B cell (primary cell): ENCODE measurements around the gene AMELX. TPM values are rescaled to one million over a fixed set of nuclear protein-coding genes. Genes with fewer than 3 reads are reported as not detected.

Source experiments
- ATAC-seq: fragments of 200-7000 bp; cut with Tn5 transposase; one replicate; pipeline ENCODE4 v1.10.0; 2021; ENCODE audit warnings: low read depth, mild to moderate bottlenecking, moderate number of reproducible peaks, moderate library complexity
- CTCF ChIA-PET: fragments of 350-600 bp; sonication (Branson Sonifier 250); formaldehyde crosslinking; loops from one replicate; lab custom pipeline; 2021; ENCODE audit warnings: antibody characterized with exemption, inconsistent platforms; lab: Charles Lee
- POLR2A ChIA-PET: fragments of 350-600 bp; sonication (Branson Sonifier 250); formaldehyde crosslinking; loops from one replicate; lab custom pipeline; 2021; ENCODE audit warnings: antibody characterized with exemption; lab: Charles Lee
- DNase-seq: peaks from one replicate; pipeline ENCODE4 v3.0.0; 2013
- H2AFZ ChIP-seq: 2 replicates; pipeline ENCODE4 v1.6.1; 2012; ENCODE audit warnings: mild to moderate bottlenecking, low read depth, low read length; ENCODE audit not compliant: insufficient read depth, poor library complexity, severe bottlenecking
- H3K27ac ChIP-seq, 2 donors: 1 replicate in 1 of 2; 2 replicates in 1 of 2; pipeline ENCODE4 v1.5.1; 2012 to 2013; ENCODE audit warnings: low read length in 2 of 2, mild to moderate bottlenecking in 2 of 2, moderate library complexity in 1 of 2
- H3K27me3 ChIP-seq, 4 experiments: fragments of 200-600 bp in 1 of 4; sonication (generic) in 1 of 4; replicated peaks in 1 of 4; 1 replicate in 2 of 4; 2 replicates in 2 of 4; pipeline versions ENCODE4 v1.6.1 to v1.7.0; 2013 to 2016; ENCODE audit warnings: low read length in 3 of 4, mild to moderate bottlenecking in 2 of 4, mixed read lengths in 1 of 4, moderate library complexity in 1 of 4; ENCODE audit not compliant: insufficient read depth in 4 of 4, control insufficient read depth in 3 of 4; ENCODE audit errors: control extremely low read depth in 1 of 4
- H3K36me3 ChIP-seq, 2 experiments: replicated peaks in 1 of 2; 1 replicate in 1 of 2; 2 replicates in 1 of 2; pipeline versions ENCODE4 v1.6.1 to v1.7.1; 2013; ENCODE audit warnings: low read length in 1 of 2; ENCODE audit not compliant: insufficient read depth in 2 of 2, control insufficient read depth in 1 of 2; ENCODE audit errors: control extremely low read depth in 1 of 2, extremely low read depth in 1 of 2
- H3K4me1 ChIP-seq, 2 donors: fragments of 200-600 bp in 1 of 2; sonication (generic) in 1 of 2; 1 replicate in 1 of 2; 2 replicates in 1 of 2; pipeline versions ENCODE4 v1.5.1 to v1.6.1; 2013 to 2017; ENCODE audit warnings: low read length in 2 of 2; ENCODE audit not compliant: control insufficient read depth in 2 of 2, insufficient read depth in 2 of 2
- H3K4me2 ChIP-seq: replicated peaks from 2 replicates; pipeline ENCODE3; 2012; ENCODE audit warnings: mild to moderate bottlenecking, low read depth, low read length; ENCODE audit not compliant: poor library complexity, severe bottlenecking
- H3K4me3 ChIP-seq, 5 experiments: fragments of 200-600 bp in 1 of 5; sonication (generic) in 1 of 5; 1 replicate in 3 of 5; 2 replicates in 2 of 5; pipeline versions ENCODE4 v1.5.1 to v1.7.0; 2011 to 2016; ENCODE audit warnings: low read length in 4 of 5, mild to moderate bottlenecking in 4 of 5, low read depth in 2 of 5, control low read depth in 1 of 5, moderate library complexity in 1 of 5; ENCODE audit not compliant: insufficient read depth in 1 of 5; ENCODE audit errors: control extremely low read depth in 1 of 5, extremely low read depth in 1 of 5
- H3K79me2 ChIP-seq: fragments of 200-600 bp; sonication (generic); one replicate; pipeline ENCODE4 v1.6.0; 2016; ENCODE audit warnings: low read length; ENCODE audit not compliant: control insufficient read depth, insufficient read depth
- H3K9ac ChIP-seq: fragments of 200-600 bp; sonication (generic); 2 replicates; pipeline ENCODE4 v1.6.1; 2017; ENCODE audit warnings: mild to moderate bottlenecking, low read length, moderate library complexity
- H3K9me3 ChIP-seq, 3 donors: one replicate each; pipeline versions ENCODE4 v1.6.1 to v1.7.1; 2013; ENCODE audit warnings: low read length in 2 of 3; ENCODE audit not compliant: control insufficient read depth in 2 of 3, insufficient read depth in 1 of 3; ENCODE audit errors: control extremely low read depth in 1 of 3
- H4K20me1 ChIP-seq: 2 replicates; pipeline ENCODE4 v1.6.0; 2012; ENCODE audit warnings: mild to moderate bottlenecking, low read length; ENCODE audit not compliant: insufficient read depth, control insufficient read depth, poor library complexity, severe bottlenecking
- H3K27ac Mint-ChIP-seq: one replicate; pipeline ENCODE4 v1.8.0; 2021; ENCODE audit warnings: mixed read lengths
- H3K27me3 Mint-ChIP-seq: one replicate; pipeline ENCODE4 v1.8.0; 2021; ENCODE audit warnings: mixed read lengths
- H3K4me1 Mint-ChIP-seq: one replicate; pipeline ENCODE4 v1.8.0; 2021; ENCODE audit warnings: mixed read lengths
- H3K4me3 Mint-ChIP-seq: one replicate; pipeline ENCODE4 v1.8.0; 2021; ENCODE audit warnings: mixed read lengths
- H3K9me3 Mint-ChIP-seq: one replicate; pipeline ENCODE4 v1.8.0; 2022; ENCODE audit warnings: mixed read lengths; ENCODE audit not compliant: insufficient read depth
- EZH2 ChIP-seq: IDR thresholded peaks from 2 replicates; pipeline ENCODE4 v1.6.1; 2012; ENCODE audit warnings: borderline replicate concordance, low read depth, mild to moderate bottlenecking, moderate library complexity, low read length; ENCODE audit not compliant: insufficient read depth, poor library complexity, severe bottlenecking
- WGBS: methylation state at CpG from one replicate; pipeline ENCODE4 v1.1.5; 2013; ENCODE audit warnings: missing lambda C conversion rate; ENCODE audit not compliant: insufficient coverage; 5-methylcytosine and 5-hydroxymethylcytosine counted together
- intact Hi-C: fragments of 100-400 bp; cut with micrococcal nuclease; formaldehyde crosslinking; loops from one replicate; pipeline ENCODE4 v1.10.0; 2022
- polyA plus RNA-seq: library from polyadenylated mRNA; depleted of rRNA; stranded (reverse); fragments of >200 nt; gene quantifications from 2 replicates; pipeline ENCODE4 v1.2.3, GENCODE V29; 2012
- total RNA-seq, 2 donors: library from RNA; stranded (reverse); fragments of 120-200 nt in 1 of 2; gene quantifications; 1 replicate in 1 of 2; 2 replicates in 1 of 2; pipeline versions ENCODE4 v1.2.3 to v1.2.4, GENCODE V29; 2013 to 2022
- TF ChIP-seq, protein P1 (sequence below): fragments of 200-600 bp; IDR thresholded peaks from one replicate; pipeline ENCODE4 v1.8.0; 2022; ENCODE audit warnings: antibody characterized with exemption, mild to moderate bottlenecking

The AMELX gene
- total and polyA plus RNA-seq, 2 donors (not counting 1 experiment from before 2014, with no cell fraction given) = not detected

DNA sequence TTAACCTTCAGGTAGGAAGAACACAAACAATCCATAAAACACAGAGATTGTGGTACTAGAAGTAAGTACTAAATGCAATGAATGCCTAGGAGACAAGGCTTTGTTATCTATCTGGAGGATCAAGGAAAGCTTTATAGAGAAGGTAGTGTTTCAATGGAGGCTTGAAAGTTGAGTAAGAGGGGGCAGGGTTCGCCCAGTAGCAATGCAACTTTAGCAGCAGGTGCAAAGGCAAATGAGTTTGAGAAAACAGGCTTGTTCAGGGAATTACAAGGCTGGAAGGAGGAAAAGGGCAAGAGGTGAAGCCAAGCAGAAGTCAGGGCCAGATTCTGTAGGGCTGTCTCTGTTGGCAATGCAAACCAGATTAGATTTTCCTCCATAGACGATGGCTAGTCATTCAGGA, 35.5 kb upstream of the AMELX start:
- no peak overlapping the region for H3K27ac Mint-ChIP-seq
- peaks cover 3% of the 10 kb centered on the region for H3K4me1 Mint-ChIP-seq
- Histone ChIP-seq H4K20me1 (no peaks in the 10 kb centered on the region), H3K9ac (no peak overlapping the region), H3K4me1 (no peaks in the 10 kb centered on the region), H3K4me3 (no peak overlapping the region), H3K79me2 (no peaks in the 10 kb centered on the region), H3K27me3 (peaks cover 0 to 2% (median 0%) of the 10 kb centered on the region in 4 experiments), H3K36me3 (no peaks in the 10 kb centered on the region), H3K27ac (no peak overlapping the region), H2AFZ (no peak overlapping the region), H3K4me2 (no peak overlapping the region), H3K9me3 (no peaks in the 10 kb centered on the region)
- H3K27me3 Mint-ChIP-seq = no peaks in the 10 kb centered on the region
- no peak overlapping the region for H3K4me3 Mint-ChIP-seq
- WGBS = 100% methylated on average over 2 of the region's 2 CpGs
- intact Hi-C loops = no loop called here
- DNase-seq = no peak
- H3K9me3 Mint-ChIP-seq = no peaks in the 10 kb centered on the region
- TF ChIP-seq, protein P1, sequence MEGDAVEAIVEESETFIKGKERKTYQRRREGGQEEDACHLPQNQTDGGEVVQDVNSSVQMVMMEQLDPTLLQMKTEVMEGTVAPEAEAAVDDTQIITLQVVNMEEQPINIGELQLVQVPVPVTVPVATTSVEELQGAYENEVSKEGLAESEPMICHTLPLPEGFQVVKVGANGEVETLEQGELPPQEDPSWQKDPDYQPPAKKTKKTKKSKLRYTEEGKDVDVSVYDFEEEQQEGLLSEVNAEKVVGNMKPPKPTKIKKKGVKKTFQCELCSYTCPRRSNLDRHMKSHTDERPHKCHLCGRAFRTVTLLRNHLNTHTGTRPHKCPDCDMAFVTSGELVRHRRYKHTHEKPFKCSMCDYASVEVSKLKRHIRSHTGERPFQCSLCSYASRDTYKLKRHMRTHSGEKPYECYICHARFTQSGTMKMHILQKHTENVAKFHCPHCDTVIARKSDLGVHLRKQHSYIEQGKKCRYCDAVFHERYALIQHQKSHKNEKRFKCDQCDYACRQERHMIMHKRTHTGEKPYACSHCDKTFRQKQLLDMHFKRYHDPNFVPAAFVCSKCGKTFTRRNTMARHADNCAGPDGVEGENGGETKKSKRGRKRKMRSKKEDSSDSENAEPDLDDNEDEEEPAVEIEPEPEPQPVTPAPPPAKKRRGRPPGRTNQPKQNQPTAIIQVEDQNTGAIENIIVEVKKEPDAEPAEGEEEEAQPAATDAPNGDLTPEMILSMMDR = no peak
- TF ChIP-seq EZH2 = no peak
- ATAC-seq = no peak
- POLR2A ChIA-PET = no interaction called here
- CTCF ChIA-PET = no interaction called here

DNA sequence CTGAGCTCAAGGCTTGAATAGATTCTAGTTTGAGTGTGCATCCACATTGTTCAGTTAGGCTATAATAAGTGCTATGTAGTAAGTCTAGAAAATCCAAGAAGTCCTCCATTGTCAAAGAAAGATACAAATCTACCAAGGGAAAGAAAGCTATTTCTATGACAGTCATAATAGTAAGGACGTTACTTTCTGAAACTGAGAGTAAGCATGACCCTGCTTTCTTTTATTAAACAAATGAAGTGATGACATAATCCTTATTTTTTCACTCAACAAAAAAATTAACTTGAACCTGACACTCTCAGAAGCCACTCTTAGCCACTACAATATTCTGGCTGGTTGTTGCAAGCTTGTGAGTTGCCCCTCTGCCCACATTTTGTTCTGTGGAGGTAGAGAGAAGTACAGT, 33.8 kb upstream of the AMELX start:
- H3K36me3 ChIP-seq = no peaks in the 10 kb centered on the region
- H3K9me3 ChIP-seq = no peaks in the 10 kb centered on the region
- no CpG with 5 or more reads among the region's 1 CpG for WGBS
- Mint-ChIP-seq H3K4me3 (no peak overlapping the region), H3K27me3 (no peaks in the 10 kb centered on the region), H3K4me1 (peaks cover 3% of the 10 kb centered on the region), H3K27ac (no peak overlapping the region), H3K9me3 (no peaks in the 10 kb centered on the region)
- H2AFZ ChIP-seq = no peak overlapping the region
- H3K4me1 ChIP-seq = no peaks in the 10 kb centered on the region
- DNase-seq (no peak), ATAC-seq (no peak)
- CTCF ChIA-PET = no interaction called here
- peaks cover 0 to 2% (median 0%) of the 10 kb centered on the region in 4 experiments for H3K27me3 ChIP-seq
- intact Hi-C loops = no loop called here
- no peaks in the 10 kb centered on the region for H3K79me2 ChIP-seq
- no peaks in the 10 kb centered on the region for H4K20me1 ChIP-seq
- POLR2A ChIA-PET = no interaction called here
- H3K4me2 ChIP-seq = no peak overlapping the region
- H3K9ac ChIP-seq = no peak overlapping the region
- no peak overlapping the region for H3K4me3 ChIP-seq
- no peak overlapping the region for H3K27ac ChIP-seq
- TF ChIP-seq, protein P1 = no peak
- TF ChIP-seq EZH2 = no peak
